AG08396 (cell line): Measurements from ENCODE around the gene FAM149A.

Experiments
- DNase-seq: peaks from one replicate; pipeline ENCODE4 v3.0.0; 2012; ENCODE audit warnings: low spot score, mixed read lengths

Gene FAM149A

DNA sequence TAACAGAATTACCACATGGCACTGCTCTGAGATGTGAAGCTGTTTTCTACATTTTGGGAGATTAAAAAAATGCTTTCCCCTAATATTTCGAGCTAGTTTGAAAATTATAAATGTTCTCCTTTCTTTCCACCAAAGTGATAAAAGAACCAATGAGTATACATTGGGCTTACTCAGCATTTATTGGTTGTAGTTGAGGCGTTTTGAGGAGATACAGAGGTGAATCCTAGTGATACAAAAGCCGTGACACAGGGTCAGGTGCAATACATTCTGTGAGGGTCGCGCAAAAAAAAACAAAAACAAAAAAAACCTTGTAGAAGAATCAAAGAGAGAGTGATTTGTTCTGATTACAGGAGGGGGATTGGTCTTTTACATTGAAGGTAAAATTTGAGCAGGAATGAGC lies 54.5 kb downstream of the FAM149A start:
- no peak for DNase-seq

DNA sequence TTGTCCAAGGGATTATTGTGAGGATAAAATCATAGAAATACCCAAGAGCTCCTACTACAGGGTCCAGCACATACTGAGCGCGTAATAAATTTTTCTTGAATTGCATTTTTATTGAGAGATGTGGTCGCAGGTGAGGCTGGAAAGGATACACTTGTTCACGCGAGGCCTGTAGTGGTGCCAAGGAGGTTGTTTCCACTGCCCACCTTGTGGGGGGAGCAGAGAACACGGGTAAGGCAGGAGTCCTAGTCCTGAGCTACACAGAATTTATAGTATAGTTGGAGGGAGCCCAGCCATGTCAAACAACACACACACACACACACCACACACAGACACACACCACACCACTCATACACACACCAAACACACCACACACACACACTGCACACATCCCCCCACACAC lies 55.1 kb downstream of the FAM149A start:
- no peak for DNase-seq

DNA sequence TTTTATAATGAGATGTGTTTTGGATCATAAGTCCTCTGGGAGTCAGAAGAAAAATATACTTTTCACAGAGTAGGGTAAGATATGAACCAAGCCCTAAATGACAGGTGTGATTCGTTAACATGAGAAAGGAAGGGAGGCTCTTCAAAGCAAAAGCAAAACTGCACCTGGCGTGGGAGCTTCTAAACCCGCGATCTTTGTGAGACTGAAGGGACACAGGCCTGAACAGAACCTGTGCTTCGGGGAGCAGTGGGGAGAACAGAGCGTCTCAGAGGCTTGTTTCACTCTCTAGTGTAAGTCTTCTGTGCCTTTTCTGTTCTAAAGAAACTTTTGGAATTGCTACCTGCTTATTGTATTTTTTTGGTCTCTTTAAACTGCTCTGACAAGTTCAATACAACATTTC lies 56.6 kb downstream of the FAM149A start:
- DNase-seq, result no peak

DNA sequence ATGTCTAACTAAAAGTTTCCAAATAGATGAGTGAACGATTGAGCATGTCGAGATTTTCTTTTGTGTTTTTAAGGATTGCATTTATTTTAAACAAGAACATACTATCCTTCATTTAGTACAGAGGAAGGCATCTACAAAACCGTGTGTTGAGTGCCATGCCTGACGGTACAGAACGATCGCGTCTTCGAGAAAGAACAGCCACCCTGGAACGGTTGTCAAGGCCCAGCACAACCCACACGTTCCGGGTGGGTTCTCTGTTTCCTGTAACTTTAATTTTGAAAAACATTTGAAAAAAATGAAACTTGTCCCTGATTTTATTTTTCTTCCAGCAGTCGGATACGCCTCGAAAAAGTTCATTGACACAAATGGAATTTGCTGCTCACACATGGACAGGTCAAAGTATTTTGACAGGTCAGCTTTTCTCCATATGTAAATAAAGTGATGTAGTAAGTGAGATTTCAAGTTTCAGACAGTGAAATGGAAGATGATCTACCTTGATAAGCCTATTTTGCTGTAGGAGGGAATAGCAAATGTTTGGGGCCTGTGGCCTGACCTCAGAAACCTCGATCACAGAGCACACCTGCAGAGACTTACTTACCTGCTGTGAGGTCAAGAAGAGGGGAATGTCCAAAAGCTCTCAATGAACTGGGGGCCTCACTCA lies 62.5 kb downstream of the FAM149A start:
- DNase-seq, result no peak

DNA sequence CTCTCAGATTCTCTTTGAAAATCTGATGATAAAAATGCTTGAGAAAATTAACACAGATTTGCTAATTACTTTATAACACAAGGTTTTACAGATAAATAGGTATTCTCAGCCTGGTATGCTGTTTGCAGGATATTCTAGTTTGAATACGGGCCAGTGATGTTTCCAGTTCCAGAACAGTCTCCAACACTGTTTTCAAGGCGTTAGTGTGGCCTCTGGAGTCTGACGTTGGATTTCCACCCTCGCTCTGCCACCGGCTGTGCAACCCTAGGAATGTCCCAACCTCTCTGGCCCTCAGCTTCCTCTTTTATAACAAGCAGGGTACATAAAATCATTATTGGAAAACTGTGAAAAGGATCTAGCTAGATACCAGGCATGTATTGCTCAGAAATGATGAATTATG lies 63.1 kb downstream of the FAM149A start:
- no peak for DNase-seq

DNA sequence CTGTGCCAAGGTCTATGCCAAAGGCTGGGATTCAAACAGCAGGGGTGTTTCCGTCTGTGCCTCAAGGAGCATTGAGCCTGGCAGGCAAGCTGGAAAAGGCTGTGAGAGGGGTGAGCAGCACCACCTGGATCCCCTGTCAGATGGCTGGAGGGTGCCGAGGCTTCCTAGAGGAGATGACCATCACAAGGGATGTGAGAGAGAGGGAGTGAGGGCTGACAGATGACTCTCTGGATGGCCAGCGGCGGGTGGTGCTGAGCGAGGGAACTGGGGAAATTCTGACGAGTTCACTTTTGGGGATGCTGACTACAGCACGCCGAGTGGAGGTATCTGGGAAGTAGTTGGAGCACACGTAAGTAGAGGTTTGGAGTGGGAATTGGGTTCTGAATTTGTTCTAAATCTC lies 64.2 kb downstream of the FAM149A start:
- no peak for DNase-seq

DNA sequence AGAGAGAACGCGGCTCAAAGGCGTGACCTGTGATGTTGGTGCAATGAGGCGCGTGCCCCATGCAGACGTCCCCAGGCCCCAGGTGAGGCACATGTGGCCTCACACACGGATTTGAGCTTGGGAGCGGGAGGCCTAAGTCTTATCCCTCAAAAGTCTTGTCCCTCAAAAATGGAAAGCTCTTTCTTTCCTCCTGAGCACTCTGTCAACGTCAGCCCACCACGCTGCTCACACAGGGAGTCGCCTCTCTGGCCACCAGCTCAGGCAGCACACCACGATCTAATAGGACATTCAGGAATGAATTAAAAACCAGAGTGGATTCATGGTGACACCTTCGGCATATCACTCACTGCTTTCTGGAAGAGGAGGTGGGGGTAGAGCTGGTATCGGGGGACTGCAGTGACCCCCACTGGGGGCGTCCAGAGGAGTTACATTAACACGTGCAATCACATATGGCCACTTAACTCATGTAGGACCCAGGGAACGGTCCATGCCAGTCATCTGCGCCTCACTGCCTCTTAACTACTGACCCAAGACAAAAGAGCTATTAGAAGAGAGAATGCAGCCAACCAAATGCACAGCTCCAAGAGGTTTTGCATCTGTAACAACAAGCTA lies 64.9 kb downstream of the FAM149A start:
- no peak for DNase-seq

DNA sequence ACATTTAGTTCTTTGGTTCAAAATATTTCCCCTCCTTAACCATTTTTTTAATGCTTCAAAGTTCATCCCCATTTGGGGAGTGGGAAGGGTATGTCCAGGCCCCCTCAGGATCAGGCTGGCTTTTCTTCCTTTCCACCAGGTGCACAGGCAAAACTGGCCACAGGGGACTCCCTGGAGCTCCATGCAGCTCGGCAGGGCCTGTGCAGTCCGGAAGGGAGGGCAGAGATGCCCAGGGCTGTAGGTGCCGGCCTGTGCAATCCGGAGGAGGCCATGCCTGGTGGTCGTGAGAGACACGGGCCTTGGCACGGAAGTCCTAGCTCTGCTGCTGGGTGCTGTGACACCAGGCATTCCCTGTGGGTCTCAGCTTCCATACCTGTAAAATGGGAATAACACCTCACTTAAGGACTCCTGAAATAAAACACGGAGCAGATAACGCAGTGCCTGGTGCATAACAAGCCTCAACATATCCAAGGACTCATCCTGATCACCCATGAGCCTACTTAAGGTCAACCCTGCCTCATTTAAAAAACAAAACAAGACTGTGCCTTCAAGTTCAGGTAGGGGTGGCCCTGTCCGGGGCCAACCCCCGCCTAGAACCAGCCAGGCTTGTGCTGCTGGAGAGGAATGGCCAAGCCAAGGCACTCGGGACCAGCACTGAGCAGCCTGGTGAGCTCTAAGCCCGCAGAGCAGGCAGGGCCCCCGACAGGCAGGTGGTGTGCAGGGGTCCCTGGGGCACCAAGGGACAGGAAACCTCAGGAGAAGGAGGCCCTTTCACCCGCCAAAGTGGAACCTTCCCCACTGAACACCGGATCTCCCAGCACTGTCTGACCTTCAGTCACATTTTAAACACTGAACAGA lies 65.7 kb downstream of the FAM149A start:
- DNase-seq, result no peak

DNA sequence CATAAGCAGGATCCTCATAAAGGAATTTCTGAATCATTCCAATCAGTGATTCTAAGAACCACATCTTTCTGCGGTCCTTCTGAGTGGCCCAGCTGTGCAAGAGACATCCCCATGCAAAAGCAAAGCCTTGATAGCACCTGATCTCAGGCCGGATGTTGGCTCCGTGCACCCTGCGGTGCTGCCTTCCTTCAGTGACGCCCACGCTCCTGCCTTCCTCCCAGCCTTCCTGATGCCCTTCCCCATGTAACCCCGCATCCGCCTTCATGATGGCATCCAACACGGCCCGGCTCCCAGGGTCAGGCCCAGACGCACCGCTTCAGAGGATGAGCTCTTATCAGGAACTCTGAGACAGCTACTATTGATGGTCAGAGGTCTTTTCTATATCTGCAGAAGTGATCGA lies 66.5 kb downstream of the FAM149A start:
- no peak for DNase-seq

DNA sequence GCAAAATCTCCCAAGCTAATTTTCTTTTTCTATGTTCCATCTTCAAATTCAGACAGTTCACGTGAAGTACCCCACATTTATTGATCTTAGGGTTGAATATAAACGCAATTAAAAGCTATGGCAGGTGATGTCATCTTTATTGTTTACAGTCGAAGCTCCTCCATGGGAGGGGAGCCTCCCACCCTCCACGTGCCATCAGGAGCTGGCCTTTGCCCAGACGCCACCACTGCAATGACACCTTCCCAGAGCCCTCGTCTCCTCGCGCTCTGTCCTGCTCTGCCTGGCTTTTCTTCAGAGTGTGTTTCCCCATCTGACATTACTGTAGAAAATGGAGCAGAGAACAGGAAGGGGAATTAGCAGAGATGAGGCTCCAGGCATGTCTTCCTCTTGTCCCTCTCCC lies 68.0 kb downstream of the FAM149A start:
- no peak for DNase-seq

DNA sequence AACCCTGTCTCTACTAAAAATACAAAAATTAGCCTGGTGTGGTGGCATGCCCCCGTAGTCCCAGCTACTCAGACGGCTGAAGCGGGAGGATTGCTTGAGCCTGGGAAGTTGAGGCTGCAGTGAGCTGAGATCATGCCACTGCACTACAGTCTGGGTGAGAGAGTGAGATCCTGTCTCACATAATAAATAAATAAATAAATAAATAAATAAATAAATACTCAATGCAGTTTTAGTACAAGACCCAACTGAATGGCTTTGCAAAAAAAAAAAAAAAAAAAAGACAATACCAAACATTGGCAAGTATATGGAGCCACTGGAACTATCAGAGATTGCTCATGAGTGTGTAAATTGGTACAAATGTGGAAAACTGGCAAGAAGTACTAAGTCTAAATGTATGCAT lies 83.6 kb downstream of the FAM149A start:
- no peak for DNase-seq

DNA sequence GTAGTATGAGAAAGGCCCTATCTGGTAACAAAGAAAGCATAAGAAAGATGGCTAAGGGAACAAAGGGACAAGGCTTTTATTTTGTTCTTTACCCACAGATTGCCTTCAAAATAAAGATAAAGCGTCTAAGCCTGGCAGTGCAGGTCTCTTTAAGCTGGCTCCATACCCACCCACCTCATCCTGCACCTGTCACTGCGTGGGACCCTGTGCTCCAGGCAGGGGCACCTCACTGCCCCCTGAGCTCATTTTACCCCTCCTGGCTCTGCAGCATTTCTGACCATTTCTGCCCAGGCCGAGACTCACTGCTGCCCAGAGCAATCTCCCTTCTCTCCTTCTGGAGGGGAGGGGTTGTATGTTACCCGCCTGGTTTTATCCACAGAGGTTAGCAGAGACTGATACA lies 85.2 kb downstream of the FAM149A start:
- DNase-seq, result no peak

DNA sequence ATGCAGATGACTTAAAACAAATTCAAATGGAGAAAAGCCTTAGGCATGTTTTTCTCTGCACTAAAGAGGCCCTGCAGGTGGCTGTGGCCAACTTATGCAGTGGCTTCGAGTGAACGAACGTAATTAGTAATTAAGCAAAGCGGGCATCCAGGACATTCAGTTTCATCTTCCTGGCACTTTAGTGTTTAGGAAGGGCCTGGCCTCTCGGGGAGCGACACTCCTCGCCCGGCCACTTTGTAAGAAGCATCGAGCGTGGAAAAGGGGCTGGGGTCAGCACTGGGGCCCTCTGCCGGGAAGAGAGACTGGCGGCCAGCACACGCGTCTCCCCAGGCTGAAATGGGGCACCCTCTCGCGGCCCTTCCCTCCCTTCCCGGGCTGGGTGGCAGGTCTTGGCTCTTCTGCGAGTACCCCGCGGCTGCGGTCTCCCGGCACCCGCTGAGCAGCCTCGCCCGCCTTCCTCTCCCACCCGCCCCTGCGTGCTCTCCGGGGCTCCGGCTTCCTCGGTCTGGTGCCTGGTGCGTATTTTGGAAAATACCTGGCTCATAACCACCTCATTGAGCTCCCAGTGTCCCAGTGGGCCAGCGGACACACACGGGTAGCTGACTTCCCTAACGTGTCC lies 86.2 kb downstream of the FAM149A start:
- peak; percentile 67 for DNase-seq

DNA sequence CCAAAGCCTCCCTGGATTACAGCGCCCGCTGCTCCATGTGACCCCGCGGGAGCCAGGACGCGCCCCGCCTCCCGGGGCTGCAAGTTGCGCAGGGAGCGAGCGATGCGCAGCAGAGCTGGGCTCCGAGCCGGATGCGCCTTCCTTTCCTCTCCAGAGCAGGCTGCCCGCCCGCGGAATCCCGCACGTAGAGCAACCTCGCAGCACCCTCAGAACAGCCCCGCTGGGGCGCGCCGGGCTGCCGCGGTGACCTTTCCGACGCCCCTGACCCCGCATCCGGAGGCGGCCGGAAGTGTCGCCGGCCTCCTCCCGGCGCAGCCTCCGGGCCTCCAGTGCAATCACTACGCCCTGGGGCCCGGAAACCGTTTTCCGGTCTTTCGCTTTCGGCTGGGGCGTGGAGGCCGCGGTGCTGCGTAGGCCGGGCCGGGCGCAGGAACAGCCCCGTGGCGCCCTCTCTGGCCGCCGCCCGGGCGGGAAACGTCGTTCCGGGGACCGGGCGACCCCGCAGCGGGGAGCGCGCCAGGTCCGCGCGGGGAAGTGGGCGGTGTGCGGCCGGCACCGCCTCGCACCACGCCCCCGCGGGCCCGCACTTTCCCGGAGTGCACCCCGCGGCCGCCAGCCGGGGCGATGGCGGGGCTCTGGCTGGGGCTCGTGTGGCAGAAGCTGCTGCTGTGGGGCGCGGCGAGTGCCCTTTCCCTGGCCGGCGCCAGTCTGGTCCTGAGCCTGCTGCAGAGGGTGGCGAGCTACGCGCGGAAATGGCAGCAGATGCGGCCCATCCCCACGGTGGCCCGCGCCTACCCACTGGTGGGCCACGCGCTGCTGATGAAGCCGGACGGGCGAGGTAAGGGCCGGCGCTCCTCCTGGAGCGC lies 86.9 kb downstream of the FAM149A start, which contains the start of gene CYP4V2:
TSS of gene CYP4V2 (plus strand) at position 368 of the 866 bp plus-strand sequence. CDS start at position 625, 257 bp downstream.
- peak; percentile 92 for DNase-seq

DNA sequence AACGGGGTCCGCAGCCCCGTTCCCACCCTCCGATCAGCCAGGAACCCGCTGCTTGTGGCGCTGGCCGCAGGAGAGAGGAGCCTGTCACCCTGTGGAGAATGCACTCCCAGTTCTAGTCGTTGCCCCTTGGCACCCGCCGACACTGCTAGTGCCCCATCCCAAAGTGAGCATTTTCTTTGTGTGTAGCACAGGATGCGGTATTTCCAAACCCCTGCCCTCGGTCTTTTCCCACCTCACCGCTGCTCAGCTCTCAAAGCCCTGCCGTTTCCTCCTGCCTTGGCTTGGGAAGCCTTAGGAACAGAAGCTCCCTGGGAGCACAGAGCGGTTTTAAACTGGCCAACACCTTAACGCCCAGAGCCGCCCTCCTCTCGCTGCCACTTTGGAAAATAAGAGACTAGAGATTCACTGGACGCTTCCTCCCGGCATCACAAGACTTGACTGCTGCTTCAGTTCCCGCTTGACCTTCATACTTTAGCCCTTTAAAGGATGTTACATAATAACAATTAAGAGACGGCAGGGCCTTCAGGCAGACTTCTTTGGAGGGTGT lies 87.6 kb downstream of the FAM149A start:
- DNase-seq, result peak; percentile 57

DNA sequence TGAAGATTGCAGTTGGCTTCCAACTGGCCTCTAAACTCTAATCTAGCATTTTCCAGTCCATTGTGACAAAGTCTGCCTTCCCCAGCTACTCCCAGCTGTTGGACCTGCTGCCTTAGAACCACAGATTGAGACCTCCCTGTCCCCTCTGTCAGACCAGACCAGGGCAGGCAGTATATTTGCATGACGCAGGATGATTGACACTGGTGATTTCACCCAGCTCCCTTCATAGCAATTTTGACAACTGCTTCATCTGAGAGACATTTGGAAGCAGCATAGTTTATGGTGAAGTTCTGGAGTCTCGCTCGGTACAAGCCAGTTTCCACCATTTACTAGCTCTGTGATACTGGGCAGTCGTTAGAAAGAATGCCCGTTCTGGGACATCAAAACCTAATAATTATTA lies 89.3 kb downstream of the FAM149A start:
- no peak for DNase-seq

DNA sequence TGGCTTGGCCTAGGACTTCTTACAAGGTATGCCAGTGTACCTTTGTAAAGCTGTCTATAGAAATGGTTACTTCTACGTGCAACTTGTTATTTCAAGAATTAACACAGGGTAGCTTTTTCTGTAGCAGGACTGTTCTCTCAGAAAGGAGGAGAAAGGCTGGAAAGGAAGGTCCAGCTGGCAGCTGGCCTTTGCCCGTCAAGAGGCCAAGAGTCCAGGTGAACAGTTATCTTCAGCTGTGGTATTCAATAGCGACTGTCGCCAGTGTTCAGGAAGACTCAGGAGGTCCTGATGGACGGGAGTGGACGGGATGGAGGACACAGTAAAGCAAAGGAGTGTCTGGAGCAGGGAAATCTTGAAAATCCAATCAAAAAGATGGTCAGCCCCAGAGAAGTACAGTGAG lies 91.6 kb downstream of the FAM149A start:
- no peak for DNase-seq

DNA sequence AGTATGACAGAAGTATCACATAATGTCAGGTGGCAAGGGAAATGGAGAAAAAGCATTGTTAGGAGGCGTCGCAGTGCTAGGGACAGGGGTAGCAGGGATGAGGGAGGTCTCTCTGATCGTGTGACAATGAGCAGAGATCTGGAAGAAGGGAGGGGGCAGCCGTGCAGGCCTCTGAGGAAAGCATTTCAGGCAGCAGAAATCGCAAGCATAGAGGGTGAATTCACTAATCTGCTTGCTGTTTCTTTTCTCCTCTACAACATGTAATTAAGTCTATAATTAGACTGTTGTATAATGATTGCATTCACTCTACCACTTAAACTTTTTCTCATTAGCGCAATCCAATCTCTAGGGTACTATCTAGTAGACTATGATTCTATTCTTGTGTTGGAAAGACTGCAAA lies 96.0 kb downstream of the FAM149A start:
- DNase-seq, result no peak

DNA sequence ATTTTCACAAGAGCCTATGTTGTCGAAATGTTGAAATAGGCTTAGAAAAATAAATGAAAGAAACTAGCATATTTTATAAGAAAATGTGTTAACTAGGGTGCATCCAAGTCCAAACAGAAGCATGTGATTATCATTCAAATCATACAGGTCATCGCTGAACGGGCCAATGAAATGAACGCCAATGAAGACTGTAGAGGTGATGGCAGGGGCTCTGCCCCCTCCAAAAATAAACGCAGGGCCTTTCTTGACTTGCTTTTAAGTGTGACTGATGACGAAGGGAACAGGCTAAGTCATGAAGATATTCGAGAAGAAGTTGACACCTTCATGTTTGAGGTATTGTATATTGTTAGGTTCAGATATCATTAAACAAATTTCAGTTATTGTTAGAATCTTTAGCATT lies 96.5 kb downstream of the FAM149A start:
- no peak for DNase-seq

DNA sequence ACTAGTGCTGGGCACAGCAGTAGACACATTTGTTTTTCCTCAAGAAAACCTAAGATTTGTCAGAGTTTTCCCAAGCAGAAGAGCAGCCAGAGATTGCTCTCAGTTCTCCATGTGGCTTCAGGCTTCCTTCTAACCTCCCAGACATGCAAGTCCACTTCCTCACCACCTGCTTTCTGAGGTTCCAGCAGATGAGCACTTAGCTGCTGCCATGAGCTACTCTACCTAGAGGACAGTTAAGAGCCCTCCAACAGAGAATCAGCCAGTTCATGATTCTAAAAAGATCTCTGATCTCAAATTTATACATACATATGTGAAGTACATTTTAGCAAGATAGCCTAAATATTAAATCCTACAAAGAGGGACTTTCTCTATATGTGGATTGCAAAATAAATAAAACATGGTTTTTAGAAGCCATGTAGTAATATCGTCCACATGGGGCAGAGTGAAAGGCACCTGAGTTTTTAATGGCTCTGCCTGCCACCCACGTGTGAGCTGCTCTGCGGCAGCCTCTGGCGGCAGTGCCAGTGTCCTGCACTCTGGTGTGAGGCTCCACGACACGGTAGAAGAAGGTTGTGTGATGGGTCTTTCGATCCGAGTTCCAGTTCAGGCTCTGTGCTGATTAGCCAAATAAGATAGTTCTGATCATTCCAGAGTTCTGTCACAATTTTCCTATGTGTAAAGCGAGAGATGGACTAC lies 97.2 kb downstream of the FAM149A start:
- DNase-seq, result peak; percentile 35
